Neural cell (in vitro differentiated cells): ENCODE measurements around the gene DCHS2.

Experiments
- EP300 ChIP-seq: fragments of 450-650 bp; conservative IDR thresholded peaks from 2 replicates; pipeline ENCODE4 v1.6.1; 2014; ENCODE audit warnings: antibody characterized with exemption, mild to moderate bottlenecking, moderate library complexity; ENCODE audit not compliant: poor library complexity, severe bottlenecking
- EZH2 ChIP-seq: fragments of 200-600, 300-800 bp; shearing (Covaris generic), sonication (generic); IDR thresholded peaks from 2 replicates; pipeline ENCODE4 v1.6.1; 2014; ENCODE audit warnings: antibody characterized with exemption, low read length, borderline replicate concordance, mild to moderate bottlenecking; ENCODE audit not compliant: insufficient read depth, poor library complexity, severe bottlenecking
- MXI1 ChIP-seq: fragments of 450-650 bp; conservative IDR thresholded peaks from 2 replicates; pipeline ENCODE4 v1.6.1; 2014; ENCODE audit warnings: antibody characterized with exemption, mild to moderate bottlenecking; ENCODE audit not compliant: poor library complexity, severe bottlenecking
- POLR2AphosphoS5 ChIP-seq: IDR thresholded peaks from 2 replicates; pipeline ENCODE4 v1.6.1; 2012
- RAD21 ChIP-seq: fragments of 450-650 bp; conservative IDR thresholded peaks from 2 replicates; pipeline ENCODE4 v1.6.1; 2014; ENCODE audit warnings: antibody characterized with exemption, mild to moderate bottlenecking, moderate library complexity
- SMC3 ChIP-seq: fragments of 450-650 bp; conservative IDR thresholded peaks from 2 replicates; pipeline ENCODE4 v1.6.1; 2014; ENCODE audit warnings: antibody characterized with exemption, mild to moderate bottlenecking, moderate library complexity; ENCODE audit not compliant: poor library complexity
- TAF1 ChIP-seq: IDR thresholded peaks from 2 replicates; pipeline ENCODE4 v1.6.1; 2012; ENCODE audit warnings: low read depth
- TF ChIP-seq, protein P1 (sequence below): fragments of 450-650 bp; IDR thresholded peaks from 2 replicates; pipeline ENCODE4 v1.5.1; 2014; ENCODE audit warnings: antibody characterized with exemption, mild to moderate bottlenecking, moderate library complexity; ENCODE audit not compliant: poor library complexity, severe bottlenecking

DNA sequence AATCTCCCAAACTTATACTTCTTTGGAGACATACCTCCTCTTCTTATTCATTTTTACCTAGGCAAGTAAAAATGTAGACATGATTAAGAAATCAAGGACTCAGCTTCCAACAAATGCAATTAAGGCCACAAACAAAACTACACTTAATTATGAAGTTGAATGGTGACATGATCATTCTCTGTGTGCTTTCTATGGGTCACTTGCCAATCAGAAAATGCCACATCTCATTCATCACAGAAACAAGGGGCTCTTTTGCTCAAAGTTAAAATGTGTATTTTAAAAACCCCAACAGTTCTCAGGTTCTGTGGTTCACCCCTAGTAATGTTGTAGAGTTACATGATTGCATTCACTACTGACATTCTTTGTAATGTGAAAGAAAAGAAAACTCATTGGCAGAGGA, 273.5 kb downstream of the DCHS2 start:
- TF ChIP-seq, protein P1, sequence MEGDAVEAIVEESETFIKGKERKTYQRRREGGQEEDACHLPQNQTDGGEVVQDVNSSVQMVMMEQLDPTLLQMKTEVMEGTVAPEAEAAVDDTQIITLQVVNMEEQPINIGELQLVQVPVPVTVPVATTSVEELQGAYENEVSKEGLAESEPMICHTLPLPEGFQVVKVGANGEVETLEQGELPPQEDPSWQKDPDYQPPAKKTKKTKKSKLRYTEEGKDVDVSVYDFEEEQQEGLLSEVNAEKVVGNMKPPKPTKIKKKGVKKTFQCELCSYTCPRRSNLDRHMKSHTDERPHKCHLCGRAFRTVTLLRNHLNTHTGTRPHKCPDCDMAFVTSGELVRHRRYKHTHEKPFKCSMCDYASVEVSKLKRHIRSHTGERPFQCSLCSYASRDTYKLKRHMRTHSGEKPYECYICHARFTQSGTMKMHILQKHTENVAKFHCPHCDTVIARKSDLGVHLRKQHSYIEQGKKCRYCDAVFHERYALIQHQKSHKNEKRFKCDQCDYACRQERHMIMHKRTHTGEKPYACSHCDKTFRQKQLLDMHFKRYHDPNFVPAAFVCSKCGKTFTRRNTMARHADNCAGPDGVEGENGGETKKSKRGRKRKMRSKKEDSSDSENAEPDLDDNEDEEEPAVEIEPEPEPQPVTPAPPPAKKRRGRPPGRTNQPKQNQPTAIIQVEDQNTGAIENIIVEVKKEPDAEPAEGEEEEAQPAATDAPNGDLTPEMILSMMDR = no peak
- TF ChIP-seq EP300 = no peak
- TF ChIP-seq TAF1 = no peak
- TF ChIP-seq MXI1 = no peak
- no peak for TF ChIP-seq EZH2
- TF ChIP-seq SMC3 = no peak
- no peak for TF ChIP-seq RAD21
- no peak for TF ChIP-seq POLR2AphosphoS5
